Endothelial cell of hepatic sinusoid (primary cell): ENCODE results near the gene CADPS.

Source experiments
- in situ Hi-C: cut with HindIII; loops from 2 replicates; pipeline ENCODE4 v1.10.0; 2017; ENCODE audit warnings: low sequenced_read_pairs

The CADPS gene

DNA sequence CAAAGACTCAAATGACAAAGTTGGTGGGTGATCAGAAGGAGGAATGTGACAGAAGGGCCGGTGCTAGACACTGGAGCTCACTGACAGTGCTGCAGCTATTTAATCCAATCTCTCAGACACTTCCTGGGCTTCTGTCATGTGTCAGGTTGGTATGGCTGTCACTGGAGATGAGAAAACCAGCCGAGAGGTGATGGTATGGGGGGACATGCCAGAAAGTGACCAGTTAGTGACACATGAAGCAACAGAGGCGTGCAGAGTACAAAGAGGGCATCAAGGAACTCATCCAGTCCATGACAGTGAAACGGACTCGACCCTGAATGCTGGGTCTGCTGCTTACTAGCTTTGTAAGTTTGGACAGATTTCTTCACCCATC lies 219.5 kb downstream of the CADPS start:
- in situ Hi-C loops, result loop anchor here (25.0 kb wide), 1 partner anchor 1157 kb away; the partner anchor contains the start of gene C3orf49

- in situ Hi-C loops, result loop anchor here (25.0 kb wide), 1 partner anchor 1157 kb away; the partner anchor contains the start of gene C3orf49
Measured at GRCh38 chr3:62655056-62655690, 220.0 kb downstream of the CADPS start.

GRCh38 chr3:62653796-62654195 lies 221.4 kb downstream of the CADPS start:
- in situ Hi-C loops, result loop anchor here (25.0 kb wide), 1 partner anchor 1159 kb away; the partner anchor contains the start of gene C3orf49

GRCh38 chr3:62647711-62648110 lies 227.5 kb downstream of the CADPS start:
- in situ Hi-C loops, result no loop called here

- in situ Hi-C loops, result no loop called here
Measured at GRCh38 chr3:62644493-62644892, 230.7 kb downstream of the CADPS start.

DNA sequence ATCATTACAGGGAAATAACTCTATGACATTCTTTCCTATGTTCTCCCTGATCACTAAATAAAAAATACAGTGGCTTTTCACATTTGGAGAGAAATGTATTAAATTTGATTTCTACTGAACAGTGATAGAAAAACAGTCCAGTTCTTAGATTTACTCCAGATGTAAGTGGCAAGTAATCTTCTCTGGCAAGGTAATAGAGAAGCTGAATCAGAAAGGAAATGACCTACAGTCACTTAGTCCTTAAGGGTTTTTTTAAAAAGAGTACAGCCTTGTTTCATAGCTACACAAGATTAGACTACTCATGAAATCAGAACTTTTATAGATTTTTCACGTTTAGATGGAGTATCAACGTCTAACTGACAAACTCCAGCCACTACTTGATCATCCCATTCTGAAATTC lies 236.9 kb downstream of the CADPS start:
- in situ Hi-C loops, result no loop called here

DNA sequence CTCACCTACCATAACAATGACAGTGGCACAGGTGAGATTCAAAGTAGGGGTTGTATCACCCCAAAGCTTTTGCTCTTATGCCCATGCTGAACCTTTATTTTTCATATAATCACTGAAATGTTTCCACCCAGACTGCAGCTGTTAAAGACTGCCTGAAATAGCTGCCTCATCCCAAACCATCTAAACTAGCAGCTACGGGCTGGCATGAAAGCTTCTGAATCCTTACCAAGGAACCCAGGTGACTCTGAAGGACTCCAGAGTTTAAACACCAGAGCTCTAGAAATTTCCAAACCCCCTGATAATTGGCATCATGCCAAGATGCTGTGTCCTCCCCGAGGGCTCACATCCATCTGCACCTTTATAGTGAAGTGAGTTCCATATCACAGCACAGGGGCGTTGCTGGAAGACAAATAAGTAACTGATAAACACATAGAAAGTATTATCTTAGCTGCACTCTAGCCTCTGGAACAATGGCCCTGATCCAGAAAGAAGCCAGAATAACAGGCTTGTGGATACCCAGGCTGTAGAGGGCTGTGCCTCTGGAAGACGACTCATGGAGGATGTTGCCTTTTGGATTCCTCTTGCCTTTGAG lies 238.9 kb downstream of the CADPS start:
- in situ Hi-C loops, result no loop called here

GRCh38 chr3:62632510-62633294 lies 242.5 kb downstream of the CADPS start:
- in situ Hi-C loops, result no loop called here

DNA sequence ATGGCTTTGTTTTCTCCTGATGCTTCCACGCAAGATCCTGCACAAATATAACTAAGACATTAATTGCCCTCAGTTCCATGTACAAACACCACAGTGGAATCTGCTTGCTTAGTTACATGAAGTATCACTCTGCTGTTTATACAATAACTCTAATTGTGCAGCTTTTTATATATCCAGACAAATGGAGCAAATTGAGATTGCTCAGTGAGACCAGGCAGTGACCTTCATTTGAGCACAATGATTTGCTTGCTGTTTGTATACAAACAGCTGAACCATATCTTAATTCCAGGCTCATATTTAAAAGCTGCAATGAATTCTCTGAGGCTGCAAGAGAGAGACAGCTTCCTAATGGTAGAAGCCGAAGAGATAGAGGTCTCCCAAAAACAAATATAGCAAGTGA lies 243.7 kb downstream of the CADPS start:
- in situ Hi-C loops, result no loop called here

- in situ Hi-C loops, result no loop called here
Measured at GRCh38 chr3:62630664-62631063, 244.6 kb downstream of the CADPS start.

- in situ Hi-C loops, result no loop called here
Measured at GRCh38 chr3:62625268-62625667, 249.9 kb downstream of the CADPS start.

DNA sequence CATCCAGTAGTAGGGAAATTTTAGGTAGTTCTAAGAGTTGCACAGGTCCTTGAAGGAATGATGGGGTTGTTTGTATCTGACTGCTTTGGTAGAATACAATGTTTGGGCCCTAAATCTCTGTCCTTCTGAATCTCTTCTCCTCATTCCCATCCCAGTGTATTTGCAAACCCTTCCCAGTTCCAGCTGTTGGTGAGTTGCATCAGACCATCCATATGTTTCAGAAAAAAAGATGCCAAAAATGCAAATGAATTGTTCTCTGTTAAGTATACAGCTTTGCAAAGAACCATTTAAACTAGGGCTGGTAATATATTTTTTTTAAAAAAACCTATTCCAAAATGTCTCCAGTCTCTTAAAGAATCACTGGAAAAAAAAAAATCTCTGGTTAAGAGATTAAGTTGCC lies 251.0 kb downstream of the CADPS start:
- in situ Hi-C loops, result no loop called here

DNA sequence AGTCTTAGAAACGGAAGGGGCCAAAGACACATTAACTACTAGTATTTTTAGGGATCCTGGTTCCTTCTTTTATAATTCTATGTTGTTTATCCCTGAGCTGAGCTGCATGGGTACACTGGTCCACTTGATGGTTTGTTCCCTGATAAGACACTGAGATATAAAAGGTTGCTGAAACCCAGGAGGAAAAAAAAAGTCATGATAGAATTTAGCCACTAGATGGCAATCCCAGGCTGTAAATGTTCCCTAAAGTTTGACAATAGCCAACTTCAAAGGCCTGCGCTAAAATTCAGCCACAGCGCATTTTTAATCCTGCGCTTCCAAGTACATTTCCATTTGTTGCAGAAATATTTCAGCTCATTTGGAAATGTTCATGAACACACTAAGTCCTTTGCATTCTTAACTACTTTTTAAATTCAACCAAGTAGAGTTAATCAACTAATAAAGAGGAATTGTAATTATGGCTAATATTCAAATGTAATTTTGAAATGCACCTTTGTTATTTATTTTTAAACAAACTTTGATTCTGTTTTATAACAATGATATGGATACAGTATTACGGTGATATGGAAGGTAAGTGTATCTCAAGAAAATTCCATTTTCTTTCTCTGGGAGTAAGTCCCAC lies 252.6 kb downstream of the CADPS start:
- in situ Hi-C loops, result no loop called here

DNA sequence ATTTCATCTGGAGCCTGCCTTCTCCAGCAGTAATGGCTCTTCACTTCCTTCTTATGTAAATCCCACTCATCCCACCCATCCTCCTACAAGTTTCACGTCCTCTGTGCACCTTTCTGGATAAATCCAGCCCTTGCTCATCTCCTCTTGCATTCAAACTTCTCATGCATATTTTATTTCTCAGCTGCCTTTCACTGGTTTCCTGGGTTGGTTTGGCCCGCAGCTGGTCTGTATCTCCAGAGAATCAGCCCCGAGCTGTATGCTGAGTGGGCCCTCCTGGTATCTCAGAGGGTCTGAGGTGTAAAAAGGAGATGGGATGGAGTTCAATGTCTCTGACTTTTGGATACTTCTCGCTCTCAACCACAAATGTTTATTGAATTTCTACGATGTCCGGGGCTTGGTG lies 253.3 kb downstream of the CADPS start:
- in situ Hi-C loops, result no loop called here

- in situ Hi-C loops, result no loop called here
Measured at GRCh38 chr3:62621176-62621575, 254.0 kb downstream of the CADPS start.

DNA sequence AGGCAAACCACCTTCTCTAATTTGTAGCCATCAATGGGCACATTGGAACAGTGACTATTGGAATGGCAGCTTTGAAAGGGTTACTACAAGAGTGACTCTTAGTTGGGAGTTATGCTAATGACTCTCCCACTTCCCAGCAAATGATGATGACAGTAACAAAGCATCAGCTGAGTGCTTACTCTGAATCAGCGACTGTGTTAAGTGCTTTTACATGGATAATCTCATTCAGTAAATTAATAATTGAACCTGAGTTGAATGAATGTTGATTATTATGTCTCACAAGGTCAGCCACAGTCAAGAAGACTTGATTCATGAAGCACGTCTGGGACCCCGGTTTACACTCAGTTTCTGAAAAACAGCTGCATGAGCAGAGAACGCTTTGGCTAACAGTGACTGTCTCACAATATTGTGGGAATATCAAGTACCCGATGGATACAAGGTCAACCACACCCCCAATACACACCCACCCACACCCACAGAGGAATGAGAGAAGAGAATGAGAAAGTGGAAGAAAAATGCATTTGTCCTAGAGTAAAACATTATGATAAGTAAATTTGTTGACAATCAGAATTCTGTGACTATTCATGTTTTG lies 259.9 kb downstream of the CADPS start:
- in situ Hi-C loops, result no loop called here

GRCh38 chr3:62614527-62614926 lies 260.7 kb downstream of the CADPS start:
- in situ Hi-C loops, result no loop called here

DNA sequence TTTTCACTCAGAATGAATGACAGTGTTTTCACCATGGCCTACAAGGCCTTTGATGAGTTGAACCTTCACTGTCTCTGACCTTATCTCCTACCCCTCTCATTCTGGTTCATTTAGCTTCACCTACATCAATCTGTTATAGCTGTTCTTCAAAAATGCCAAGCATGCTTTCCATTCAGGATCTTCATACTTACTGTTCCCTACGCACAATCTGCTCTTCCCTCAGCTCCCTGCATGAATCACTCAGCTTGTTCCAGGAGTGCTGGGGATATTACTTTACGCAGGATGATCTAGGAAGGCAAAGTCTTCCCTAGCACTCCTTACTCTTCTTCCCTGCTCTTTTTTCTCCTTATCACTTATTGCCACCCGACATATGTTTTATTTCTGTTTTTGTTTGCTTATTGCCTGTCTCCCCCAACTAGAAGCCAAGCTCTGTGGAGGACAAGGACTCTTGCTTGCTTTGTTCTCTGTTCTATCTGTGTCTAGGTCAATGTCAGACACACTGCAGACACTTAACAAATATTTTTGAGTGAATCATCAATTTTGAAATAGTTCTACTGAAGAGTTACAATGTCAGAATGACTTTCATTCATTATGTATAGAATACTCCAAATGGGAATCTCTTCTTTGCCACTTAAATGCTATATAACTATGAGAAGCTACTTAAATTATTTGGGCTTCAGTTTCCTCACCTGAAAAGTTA lies 263.5 kb downstream of the CADPS start:
- in situ Hi-C loops, result no loop called here

DNA sequence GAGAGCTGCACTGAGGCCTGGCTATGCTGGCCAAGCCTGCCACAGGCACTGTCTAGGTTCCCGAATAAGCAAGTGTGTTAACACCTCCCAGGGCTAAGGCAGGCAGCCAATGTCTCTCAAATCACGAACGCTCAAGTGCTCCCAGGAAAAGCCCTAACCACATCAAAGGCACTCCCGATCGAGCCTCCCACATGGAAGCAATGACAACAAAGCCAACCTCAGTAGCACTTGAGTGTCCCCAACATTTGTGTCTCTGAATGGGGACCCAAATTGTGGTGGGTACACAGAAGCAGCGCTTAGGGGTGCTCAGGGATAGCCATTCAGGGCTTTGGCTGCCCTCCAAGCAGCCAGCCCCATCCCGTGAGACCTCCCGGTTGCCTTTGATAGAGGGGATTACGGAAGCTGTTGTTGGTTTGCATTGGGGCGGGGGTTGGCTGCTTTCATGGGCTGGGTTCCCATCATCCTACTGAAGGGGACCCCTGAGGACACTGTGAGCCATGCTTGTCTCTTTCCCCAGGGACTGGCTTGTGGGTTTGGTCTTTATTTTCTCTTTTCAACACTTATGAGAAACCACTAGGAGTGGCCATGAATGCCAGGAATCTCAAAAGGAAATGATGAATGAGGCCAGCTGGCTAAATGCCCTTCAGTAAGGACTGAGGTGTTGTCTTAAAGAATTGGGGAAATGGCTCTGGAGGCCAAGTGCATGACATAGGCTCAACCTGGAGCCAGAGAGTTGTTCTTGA lies 267.8 kb downstream of the CADPS start:
- in situ Hi-C loops, result no loop called here
